Vagina (tissue), 2 donors: ENCODE results near the gene SAYSD1. TPM values are rescaled to one million over a fixed set of nuclear protein-coding genes. Genes with fewer than 3 reads are reported as not detected.

Experiments used
- DNase-seq, 2 donors: peaks; one replicate each; pipeline ENCODE4 v3.0.0-alpha.2; 2017; ENCODE audit errors: extremely low spot score in 2 of 2
- H3K27ac ChIP-seq: fragments of 200-600 bp; sonication (generic); one replicate; pipeline ENCODE4 v1.5.1; 2019
- H3K27me3 ChIP-seq: fragments of 200-600 bp; sonication (generic); one replicate; pipeline ENCODE4 v1.5.1; 2019
- H3K36me3 ChIP-seq, 2 donors: fragments of 200-600 bp; sonication (generic); one replicate each; pipeline ENCODE4 v1.5.1; 2017 to 2019
- H3K4me1 ChIP-seq: fragments of 200-600 bp; sonication (generic); one replicate; pipeline ENCODE4 v1.5.1; 2019
- H3K4me3 ChIP-seq, 2 donors: fragments of 200-600 bp; sonication (generic); 1 replicate in 1 of 2; 2 replicates in 1 of 2; pipeline ENCODE4 v1.5.1; 2016 to 2019
- H3K9me3 ChIP-seq: fragments of 200-600 bp; sonication (generic); one replicate; pipeline ENCODE4 v1.5.1; 2019
- POLR2A ChIP-seq, 2 donors: fragments of 450-650 bp; IDR thresholded peaks; one replicate each; pipeline ENCODE4 v1.6.1; 2017; ENCODE audit warnings: antibody characterized with exemption in 2 of 2, mild to moderate bottlenecking in 2 of 2, moderate library complexity in 2 of 2
- POLR2AphosphoS5 ChIP-seq, 2 donors: sonication (generic); formaldehyde crosslinking; IDR thresholded peaks; one replicate each; pipeline ENCODE4 v1.9.0; 2017; ENCODE audit warnings: antibody characterized with exemption in 2 of 2, mild to moderate bottlenecking in 2 of 2, low read depth in 1 of 2; ENCODE audit not compliant: insufficient read depth in 1 of 2
- intact Hi-C: fragments of 100-400 bp; cut with DNase I; formaldehyde crosslinking; loops from one replicate; pipeline ENCODE4 v1.15.1; 2023
- total RNA-seq: library from RNA; depleted of rRNA; stranded (reverse); fragments of >200 nt; gene quantifications from one replicate; pipeline ENCODE4 v1.2.3, GENCODE V29; 2016
- TF ChIP-seq, protein P1 (sequence below), 3 experiments: fragments of 450-650 bp in 2 of 3; fragments of 200-600 bp in 1 of 3; sonication (generic) in 1 of 3; IDR thresholded peaks; one replicate each; pipeline ENCODE4 v1.5.1; 2017 to 2019; ENCODE audit warnings: antibody characterized with exemption in 3 of 3, mild to moderate bottlenecking in 2 of 3, moderate library complexity in 2 of 3

SAYSD1 gene
- total RNA-seq, 1 donor from 2014 or later, result 10.6 TPM

- Histone ChIP-seq H3K4me1 (no peaks in the 10 kb centered on the region), H3K4me3 (no peak overlapping the region), H3K36me3 (no peaks in the 10 kb centered on the region), H3K27me3 (no peaks in the 10 kb centered on the region), H3K9me3 (no peaks in the 10 kb centered on the region), H3K27ac (no peak overlapping the region)
- DNase-seq, result no peak
- TF ChIP-seq POLR2A (IDR thresholded peaks at IDR 0.05), result no peak
- TF ChIP-seq, protein P1, sequence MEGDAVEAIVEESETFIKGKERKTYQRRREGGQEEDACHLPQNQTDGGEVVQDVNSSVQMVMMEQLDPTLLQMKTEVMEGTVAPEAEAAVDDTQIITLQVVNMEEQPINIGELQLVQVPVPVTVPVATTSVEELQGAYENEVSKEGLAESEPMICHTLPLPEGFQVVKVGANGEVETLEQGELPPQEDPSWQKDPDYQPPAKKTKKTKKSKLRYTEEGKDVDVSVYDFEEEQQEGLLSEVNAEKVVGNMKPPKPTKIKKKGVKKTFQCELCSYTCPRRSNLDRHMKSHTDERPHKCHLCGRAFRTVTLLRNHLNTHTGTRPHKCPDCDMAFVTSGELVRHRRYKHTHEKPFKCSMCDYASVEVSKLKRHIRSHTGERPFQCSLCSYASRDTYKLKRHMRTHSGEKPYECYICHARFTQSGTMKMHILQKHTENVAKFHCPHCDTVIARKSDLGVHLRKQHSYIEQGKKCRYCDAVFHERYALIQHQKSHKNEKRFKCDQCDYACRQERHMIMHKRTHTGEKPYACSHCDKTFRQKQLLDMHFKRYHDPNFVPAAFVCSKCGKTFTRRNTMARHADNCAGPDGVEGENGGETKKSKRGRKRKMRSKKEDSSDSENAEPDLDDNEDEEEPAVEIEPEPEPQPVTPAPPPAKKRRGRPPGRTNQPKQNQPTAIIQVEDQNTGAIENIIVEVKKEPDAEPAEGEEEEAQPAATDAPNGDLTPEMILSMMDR (IDR thresholded peaks at IDR 0.05), result no peak
- TF ChIP-seq POLR2AphosphoS5 (IDR thresholded peaks at IDR 0.05; ENCODE audit: insufficient read depth in 1 of 2, low read depth in 1 of 2), result no peak
- intact Hi-C loops, result no loop called here
These were observed 58.3 kb downstream of the SAYSD1 start for GRCh38 chr6:39056681-39057080.

GRCh38 chr6:39056191-39056590 is 58.8 kb downstream of the SAYSD1 start:
- TF ChIP-seq, protein P1 (IDR thresholded peaks at IDR 0.05), result no peak
- TF ChIP-seq POLR2AphosphoS5 (IDR thresholded peaks at IDR 0.05; ENCODE audit: insufficient read depth in 1 of 2, low read depth in 1 of 2) (no peak), POLR2A (IDR thresholded peaks at IDR 0.05) (no peak)
- Histone ChIP-seq H3K36me3 (no peaks in the 10 kb centered on the region), H3K27me3 (no peaks in the 10 kb centered on the region), H3K4me3 (no peak overlapping the region), H3K27ac (no peak overlapping the region), H3K9me3 (no peaks in the 10 kb centered on the region), H3K4me1 (no peaks in the 10 kb centered on the region)
- intact Hi-C loops, result no loop called here
- DNase-seq, result no peak

- no peak overlapping the region for H3K27ac ChIP-seq
- no peaks in the 10 kb centered on the region for H3K9me3 ChIP-seq
- no peaks in the 10 kb centered on the region for H3K4me1 ChIP-seq
- no peak for DNase-seq
- no peaks in the 10 kb centered on the region for H3K27me3 ChIP-seq
- TF ChIP-seq, protein P1 (IDR thresholded peaks at IDR 0.05), result no peak
- no peak for TF ChIP-seq POLR2A (IDR thresholded peaks at IDR 0.05)
- no peak for TF ChIP-seq POLR2AphosphoS5 (IDR thresholded peaks at IDR 0.05; ENCODE audit: insufficient read depth in 1 of 2, low read depth in 1 of 2)
- no peaks in the 10 kb centered on the region for H3K36me3 ChIP-seq
- intact Hi-C loops, result no loop called here
- no peak overlapping the region for H3K4me3 ChIP-seq
These were observed 59.3 kb downstream of the SAYSD1 start for GRCh38 chr6:39055661-39056060.

GRCh38 chr6:39054577-39055142 is 60.3 kb downstream of the SAYSD1 start:
- H3K27me3 ChIP-seq, result no peaks in the 10 kb centered on the region
- no peaks in the 10 kb centered on the region for H3K4me1 ChIP-seq
- H3K36me3 ChIP-seq, result no peaks in the 10 kb centered on the region
- no peak for TF ChIP-seq POLR2AphosphoS5 (IDR thresholded peaks at IDR 0.05; ENCODE audit: insufficient read depth in 1 of 2, low read depth in 1 of 2)
- TF ChIP-seq, protein P1 (IDR thresholded peaks at IDR 0.05), result no peak
- TF ChIP-seq POLR2A (IDR thresholded peaks at IDR 0.05), result no peak
- H3K9me3 ChIP-seq, result no peaks in the 10 kb centered on the region
- no peak overlapping the region for H3K27ac ChIP-seq
- no peak for DNase-seq
- no peak overlapping the region for H3K4me3 ChIP-seq
- intact Hi-C loops, result no loop called here

Other genes with a start within 250 kb of the SAYSD1 start
- gene GLP1R, start 66.4 kb downstream of the SAYSD1 start, total RNA-seq, result not detected
- gene KCNK5, start 114.3 kb upstream of the SAYSD1 start, total RNA-seq, result 16.7 TPM
- gene KCNK17, start 199.2 kb upstream of the SAYSD1 start, total RNA-seq, result not detected
- gene KCNK16, start 207.5 kb upstream of the SAYSD1 start, total RNA-seq, result not detected